GM12874 (cell line): ENCODE data around the gene SNN.

Experiments used
- TF ChIP-seq, protein P1 (sequence below): IDR thresholded peaks from 2 replicates; pipeline ENCODE4 v1.5.1; 2011; ENCODE audit warnings: low read depth, mild to moderate bottlenecking, control low read depth, low read length, moderate library complexity; ENCODE audit not compliant: insufficient read depth

SNN gene

DNA sequence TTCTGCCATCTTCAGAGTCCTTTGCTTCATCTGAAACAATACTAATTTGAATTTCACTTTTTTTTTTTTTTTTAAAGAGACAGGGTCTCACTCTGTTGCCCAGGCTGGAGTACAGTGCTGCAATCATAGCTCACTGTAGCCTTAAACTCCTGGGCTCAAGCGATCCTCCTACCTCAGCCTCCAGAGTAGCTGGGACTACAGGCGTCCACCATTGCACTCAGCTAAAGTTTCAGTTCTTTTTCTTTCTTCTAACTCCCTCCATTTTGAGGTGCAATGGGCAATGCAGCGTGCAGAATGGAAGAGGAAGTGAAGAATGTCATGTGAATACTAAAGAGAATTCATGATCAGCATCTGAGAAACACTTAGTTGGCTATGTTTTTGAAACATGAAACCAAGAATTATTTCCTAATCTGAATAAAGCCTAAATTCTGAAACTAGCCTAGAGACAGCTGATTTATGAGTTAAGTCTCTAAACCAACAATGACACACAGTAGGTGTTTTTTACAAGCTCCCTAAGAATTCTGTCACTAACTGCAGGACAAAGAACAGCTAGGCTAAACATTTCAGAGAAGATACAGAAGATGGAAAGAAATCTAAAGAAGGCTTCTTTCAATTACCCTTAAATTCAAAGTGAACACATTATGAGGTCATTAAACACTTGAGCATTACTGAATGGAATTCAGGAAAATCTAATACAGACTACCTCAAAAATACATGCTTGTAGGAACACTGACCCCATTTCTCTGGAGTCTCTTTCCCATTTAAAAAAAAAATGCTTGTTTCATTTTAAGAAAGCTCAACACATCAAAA is 21.0 kb downstream of the SNN start:
- TF ChIP-seq, protein P1, sequence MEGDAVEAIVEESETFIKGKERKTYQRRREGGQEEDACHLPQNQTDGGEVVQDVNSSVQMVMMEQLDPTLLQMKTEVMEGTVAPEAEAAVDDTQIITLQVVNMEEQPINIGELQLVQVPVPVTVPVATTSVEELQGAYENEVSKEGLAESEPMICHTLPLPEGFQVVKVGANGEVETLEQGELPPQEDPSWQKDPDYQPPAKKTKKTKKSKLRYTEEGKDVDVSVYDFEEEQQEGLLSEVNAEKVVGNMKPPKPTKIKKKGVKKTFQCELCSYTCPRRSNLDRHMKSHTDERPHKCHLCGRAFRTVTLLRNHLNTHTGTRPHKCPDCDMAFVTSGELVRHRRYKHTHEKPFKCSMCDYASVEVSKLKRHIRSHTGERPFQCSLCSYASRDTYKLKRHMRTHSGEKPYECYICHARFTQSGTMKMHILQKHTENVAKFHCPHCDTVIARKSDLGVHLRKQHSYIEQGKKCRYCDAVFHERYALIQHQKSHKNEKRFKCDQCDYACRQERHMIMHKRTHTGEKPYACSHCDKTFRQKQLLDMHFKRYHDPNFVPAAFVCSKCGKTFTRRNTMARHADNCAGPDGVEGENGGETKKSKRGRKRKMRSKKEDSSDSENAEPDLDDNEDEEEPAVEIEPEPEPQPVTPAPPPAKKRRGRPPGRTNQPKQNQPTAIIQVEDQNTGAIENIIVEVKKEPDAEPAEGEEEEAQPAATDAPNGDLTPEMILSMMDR: no peak

DNA sequence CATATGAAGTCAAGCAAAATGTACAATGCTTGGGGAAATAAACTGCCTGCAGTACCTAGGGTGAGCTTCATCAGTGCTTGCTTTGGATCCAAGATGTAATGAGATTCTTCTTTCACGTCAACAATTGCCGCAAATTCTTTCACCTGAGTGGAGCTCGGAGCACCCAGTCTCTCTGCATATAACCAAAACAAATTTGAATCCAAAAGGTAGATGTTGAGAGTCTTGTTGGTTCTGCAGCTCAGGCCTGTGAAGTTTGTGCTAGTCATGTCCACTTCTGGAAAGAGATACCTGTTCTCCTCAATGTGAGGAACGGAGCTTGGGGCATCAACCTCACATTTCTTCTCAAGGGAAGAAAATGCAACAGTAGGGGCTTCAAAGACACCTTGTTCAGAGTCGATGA is 23.0 kb downstream of the SNN start:
- TF ChIP-seq, protein P1: no peak

DNA sequence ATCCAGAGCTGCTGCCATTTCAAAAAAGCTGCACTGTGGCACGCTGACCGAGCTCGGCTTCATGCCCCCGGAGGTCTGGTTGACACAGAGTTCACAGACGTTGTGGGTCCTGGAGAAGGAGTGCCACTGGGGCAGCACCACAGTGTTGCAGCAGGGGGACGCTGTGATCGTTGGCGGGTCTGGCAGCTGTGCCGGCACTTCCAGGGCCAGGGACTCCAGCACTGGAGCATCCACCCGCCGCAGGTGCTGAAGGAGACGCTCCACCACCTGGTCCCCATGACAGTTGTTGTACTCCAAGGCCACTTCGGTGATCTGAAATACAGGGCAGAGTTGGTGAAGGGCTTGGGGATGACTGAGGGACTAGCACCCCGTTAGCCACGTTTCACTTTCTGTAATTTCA is 23.5 kb downstream of the SNN start:
- TF ChIP-seq, protein P1: no peak

DNA sequence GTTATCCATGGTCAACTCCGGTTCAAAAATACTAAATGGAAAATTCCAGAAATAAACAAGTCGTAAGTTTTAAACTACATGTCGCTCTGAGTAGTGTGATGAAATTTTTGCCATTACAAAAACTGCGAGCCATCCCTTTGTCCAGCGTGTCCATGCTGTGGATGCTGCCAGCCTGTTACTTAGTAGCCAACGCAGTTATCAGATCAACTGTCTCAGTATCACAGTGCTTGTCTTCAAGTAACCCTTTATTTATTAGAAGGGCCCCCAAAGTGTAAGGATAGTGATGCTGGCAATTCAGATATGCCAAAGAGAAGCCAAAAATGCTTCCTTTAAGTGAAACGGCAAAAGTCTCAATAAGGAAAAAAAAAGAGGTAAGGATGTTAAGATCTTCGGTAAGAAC is 23.9 kb downstream of the SNN start:
- TF ChIP-seq, protein P1: no peak

DNA sequence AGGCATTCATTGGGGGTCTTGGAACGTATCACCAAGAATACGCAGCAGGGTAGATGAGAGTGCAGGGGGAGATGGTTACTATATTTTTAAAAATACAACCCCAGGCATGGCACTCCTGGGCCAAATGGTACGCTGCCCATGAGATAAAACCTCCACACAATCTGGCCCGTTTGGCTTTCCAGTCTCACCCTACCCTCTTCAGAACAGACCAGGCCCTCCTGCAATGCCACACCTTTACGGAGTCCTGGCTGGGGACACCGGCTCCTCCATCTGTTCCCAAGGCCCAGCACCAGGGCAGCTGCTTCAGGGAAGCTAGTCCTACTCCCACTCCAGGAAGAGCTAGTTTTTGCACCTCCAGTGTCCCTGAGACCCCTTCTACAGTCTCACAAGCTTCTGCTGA is 24.4 kb downstream of the SNN start:
- TF ChIP-seq, protein P1: no peak

DNA sequence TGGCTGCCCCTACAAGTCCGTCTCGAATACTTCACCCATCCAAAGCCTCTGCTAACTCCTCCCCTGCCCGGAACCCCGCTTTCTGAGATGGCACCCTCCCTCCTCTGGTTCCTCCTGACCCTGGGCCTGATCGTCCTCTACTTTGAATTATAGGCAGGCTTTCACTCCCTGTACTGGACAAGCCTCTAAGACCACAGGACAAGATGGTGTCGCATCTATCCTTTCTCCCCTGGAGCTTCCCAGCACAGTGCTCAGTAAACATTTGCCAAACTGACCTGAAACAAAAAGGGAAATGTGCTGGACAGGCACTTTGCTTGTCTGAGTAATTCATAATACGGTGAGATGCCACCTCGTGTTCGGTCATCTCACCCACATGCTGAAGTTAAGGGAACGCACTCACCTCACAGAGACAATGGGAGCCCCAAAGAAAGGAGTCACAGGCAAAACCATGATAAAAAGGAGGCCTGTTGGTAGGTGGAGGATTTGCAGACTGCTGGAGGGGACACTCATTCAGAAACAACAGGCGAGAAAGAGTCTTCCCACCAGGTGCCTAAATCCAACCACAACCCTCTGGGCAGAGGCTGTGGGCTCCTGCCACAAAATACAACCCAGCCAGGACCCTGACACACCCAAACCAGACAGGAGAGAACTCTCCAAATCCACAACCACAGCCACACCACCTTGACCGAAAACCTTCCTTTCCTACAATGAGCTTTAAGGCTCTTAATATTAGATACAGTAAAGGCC is 28.2 kb downstream of the SNN start:
- TF ChIP-seq, protein P1: no peak

DNA sequence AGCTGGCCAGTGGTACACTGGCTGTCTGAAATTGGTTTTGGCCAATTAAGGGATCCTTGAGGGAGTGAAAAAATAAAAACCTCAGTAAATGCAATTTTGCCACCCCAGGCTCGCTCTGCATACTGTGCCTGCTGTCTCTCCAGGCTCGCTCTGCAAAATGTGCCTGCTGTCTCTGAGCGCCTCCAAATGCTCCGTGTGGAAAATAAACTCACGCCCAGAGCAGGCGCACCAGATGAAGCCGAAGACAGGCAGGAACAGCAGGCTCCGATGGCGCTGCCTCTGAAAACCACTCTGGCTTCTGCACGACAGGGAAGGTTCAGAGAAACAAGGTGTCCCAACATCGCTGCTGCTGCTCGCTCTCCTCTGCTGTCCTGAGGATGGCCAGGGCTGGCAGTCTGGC is 29.1 kb downstream of the SNN start:
- TF ChIP-seq, protein P1: no peak
